ENCODE data around the gene RBFA. TPM values are rescaled to one million over a fixed set of nuclear protein-coding genes. Genes with fewer than 3 reads are reported as not detected.

RBFA gene
- total RNA-seq, 1 experiment from 2014 or later: 38.9 TPM

DNA sequence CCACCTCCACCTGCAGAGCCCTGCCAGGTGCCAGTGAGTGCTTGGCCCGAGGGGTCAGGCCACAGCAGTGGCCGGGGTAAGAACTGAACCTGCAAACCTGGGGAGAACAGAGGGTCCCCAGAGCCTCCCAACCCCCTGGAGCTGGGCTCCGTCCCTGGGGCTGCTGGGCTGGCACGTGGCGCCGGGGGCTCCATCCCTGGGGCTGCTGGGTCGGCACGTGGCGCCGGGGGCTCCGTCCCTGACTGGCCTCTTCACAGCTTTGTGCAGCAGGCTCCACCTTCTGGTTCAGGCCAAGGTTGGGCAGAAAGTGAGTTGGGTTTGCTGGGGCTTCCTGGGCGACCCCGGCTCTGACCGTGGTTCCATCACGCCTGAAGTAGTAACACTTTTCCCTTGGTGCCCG, 12.2 kb downstream of the RBFA start:
- ChIA-PET CTCF (no interaction called here), POLR2A (ENCODE audit: unreplicated experiment) (no interaction called here)
- intact Hi-C loops (cut with micrococcal nuclease): no loop called here
- no peak overlapping the region for H3K27ac ChIP-seq (ENCODE audit: low read length)
- H3K4me1 ChIP-seq (ENCODE audit: insufficient read depth, low read length): no peaks in the 10 kb centered on the region
- no peak for ATAC-seq
- H3F3A ChIP-seq (ENCODE audit: low read length, unreplicated experiment): no peaks in the 10 kb centered on the region
- H3K9me3 ChIP-seq (ENCODE audit: low read length): no peaks in the 10 kb centered on the region
- no peak overlapping the region for H3K4me2 ChIP-seq (ENCODE audit: low read length)
- H3K4me3 ChIP-seq (ENCODE audit: low read length): no peak overlapping the region
- H3K36me3 ChIP-seq (ENCODE audit: low read depth, low read length): peaks cover 21% of the 10 kb centered on the region
- no peaks in the 10 kb centered on the region for H3K9me2 ChIP-seq (replicated peaks; ENCODE audit: low read length)
- no peak overlapping the region for H2AFZ ChIP-seq (ENCODE audit: low read length)
- no peaks in the 10 kb centered on the region for H4K20me1 ChIP-seq (ENCODE audit: low read length)
- no TSS peak for BruUV-seq (replicated peaks)
- H3K79me2 ChIP-seq (ENCODE audit: low read length): no peaks in the 10 kb centered on the region
- no peaks in the 10 kb centered on the region for H3K27me3 ChIP-seq (ENCODE audit: low read length)
- no peak for TF ChIP-seq EZH2 (IDR thresholded peaks at IDR 0.05; ENCODE audit: low read length, unreplicated experiment)
- no peak for TF ChIP-seq EZH2phosphoT487 (IDR thresholded peaks at IDR 0.05; ENCODE audit: borderline replicate concordance, low read length)
- TF ChIP-seq CTCF (conservative IDR thresholded peaks at IDR 0.05; ENCODE audit: low read depth, low read length): no peak
- no peak for DNase-seq
- no peak overlapping the region for H3K9ac ChIP-seq (ENCODE audit: low read length)

DNA sequence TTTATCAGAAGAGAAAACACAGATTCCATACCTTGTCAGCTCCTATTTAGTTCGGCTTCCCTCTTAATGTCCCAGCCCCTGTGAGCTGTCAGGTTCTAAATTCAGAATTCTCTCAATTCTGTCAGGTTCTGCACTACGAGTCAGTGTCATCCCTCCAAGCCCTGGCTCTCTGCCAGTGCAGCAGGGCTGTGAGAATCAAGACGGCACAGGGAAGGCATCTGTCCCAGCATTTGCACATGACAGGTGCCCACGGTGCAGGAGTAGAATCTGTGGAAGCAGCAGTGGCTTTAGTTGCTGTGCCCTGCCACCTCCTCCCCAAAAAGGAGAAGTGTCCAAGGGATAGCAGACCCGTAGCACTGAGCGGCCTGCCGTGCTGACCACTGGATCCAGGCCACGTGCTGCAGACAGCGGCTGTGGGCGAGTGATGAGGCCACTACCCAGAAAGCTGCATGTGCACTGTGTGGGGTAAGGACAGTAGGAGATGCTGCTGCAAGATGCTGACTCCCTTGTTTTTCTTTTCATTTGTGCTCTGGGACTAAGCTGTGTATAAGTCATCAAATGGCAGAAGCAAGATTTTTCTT, 12.8 kb downstream of the RBFA start:
- H4K20me1 ChIP-seq (ENCODE audit: low read length): no peaks in the 10 kb centered on the region
- H3K79me2 ChIP-seq (ENCODE audit: low read length): no peaks in the 10 kb centered on the region
- ATAC-seq (no peak), DNase-seq (no peak)
- no peak overlapping the region for H3K27ac ChIP-seq (ENCODE audit: low read length)
- H3K36me3 ChIP-seq (ENCODE audit: low read depth, low read length): peaks cover 25% of the 10 kb centered on the region
- no peak overlapping the region for H3K4me3 ChIP-seq (ENCODE audit: low read length)
- POLR2A ChIA-PET (ENCODE audit: unreplicated experiment): no interaction called here
- H3K9me2 ChIP-seq (replicated peaks; ENCODE audit: low read length): no peaks in the 10 kb centered on the region
- TF ChIP-seq EZH2phosphoT487 (IDR thresholded peaks at IDR 0.05; ENCODE audit: borderline replicate concordance, low read length) (no peak), EZH2 (IDR thresholded peaks at IDR 0.05; ENCODE audit: low read length, unreplicated experiment) (no peak), CTCF (conservative IDR thresholded peaks at IDR 0.05; ENCODE audit: low read depth, low read length) (no peak)
- no TSS peak for BruUV-seq (replicated peaks)
- no peaks in the 10 kb centered on the region for H3K27me3 ChIP-seq (ENCODE audit: low read length)
- H3K4me2 ChIP-seq (ENCODE audit: low read length): no peak overlapping the region
- H3K9me3 ChIP-seq (ENCODE audit: low read length): no peaks in the 10 kb centered on the region
- no peaks in the 10 kb centered on the region for H3K4me1 ChIP-seq (ENCODE audit: insufficient read depth, low read length)
- CTCF ChIA-PET: no interaction called here
- intact Hi-C loops (cut with micrococcal nuclease): no loop called here
- H3F3A ChIP-seq (ENCODE audit: low read length, unreplicated experiment): no peaks in the 10 kb centered on the region
- no peak overlapping the region for H3K9ac ChIP-seq (ENCODE audit: low read length)
- no peak overlapping the region for H2AFZ ChIP-seq (ENCODE audit: low read length)

DNA sequence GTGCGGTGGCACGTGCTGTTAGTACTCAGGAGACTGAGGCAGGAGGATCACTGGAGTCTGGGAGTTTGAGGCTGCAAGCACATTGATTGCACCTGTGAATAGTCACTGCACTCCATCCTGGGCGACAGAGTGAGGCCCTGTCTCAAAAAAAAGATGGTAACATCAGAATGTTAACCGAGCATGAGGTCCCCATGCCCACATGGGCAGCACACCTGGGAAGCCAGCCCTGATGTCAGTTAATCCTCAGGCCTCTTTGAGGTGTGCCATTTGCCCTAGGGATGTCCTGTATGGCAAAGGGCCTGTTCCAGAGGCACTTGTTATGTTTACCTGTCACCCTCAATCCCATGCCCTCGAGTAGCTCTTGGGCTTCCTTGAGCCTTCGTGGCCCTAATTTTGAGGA, 16.6 kb downstream of the RBFA start:
- POLR2A ChIA-PET (ENCODE audit: unreplicated experiment): no interaction called here
- CTCF ChIA-PET: no interaction called here
- TF ChIP-seq EZH2phosphoT487 (IDR thresholded peaks at IDR 0.05; ENCODE audit: borderline replicate concordance, low read length) (no peak), EZH2 (IDR thresholded peaks at IDR 0.05; ENCODE audit: low read length, unreplicated experiment) (no peak), CTCF (conservative IDR thresholded peaks at IDR 0.05; ENCODE audit: low read depth, low read length) (no peak)

More for the DNA sequence above, 16.6 kb downstream of the RBFA start:
- BruUV-seq (replicated peaks): no TSS peak
- no peak overlapping the region for H3K27ac ChIP-seq (ENCODE audit: low read length)
- peaks cover 12% of the 10 kb centered on the region for H3K36me3 ChIP-seq (ENCODE audit: low read depth, low read length)
- no peaks in the 10 kb centered on the region for H3K4me1 ChIP-seq (ENCODE audit: insufficient read depth, low read length)
- no peaks in the 10 kb centered on the region for H3F3A ChIP-seq (ENCODE audit: low read length, unreplicated experiment)
- H3K9ac ChIP-seq (ENCODE audit: low read length): no peak overlapping the region
- intact Hi-C loops (cut with micrococcal nuclease): no loop called here
- no peaks in the 10 kb centered on the region for H3K9me2 ChIP-seq (replicated peaks; ENCODE audit: low read length)
- H3K79me2 ChIP-seq (ENCODE audit: low read length): no peaks in the 10 kb centered on the region
- H4K20me1 ChIP-seq (ENCODE audit: low read length): no peaks in the 10 kb centered on the region
- H3K4me2 ChIP-seq (ENCODE audit: low read length): no peak overlapping the region
- ATAC-seq: no peak
- no peak overlapping the region for H2AFZ ChIP-seq (ENCODE audit: low read length)
- no peaks in the 10 kb centered on the region for H3K27me3 ChIP-seq (ENCODE audit: low read length)
- no peak overlapping the region for H3K4me3 ChIP-seq (ENCODE audit: low read length)
- DNase-seq: no peak
- H3K9me3 ChIP-seq (ENCODE audit: low read length): 0 out of 2 replicates have a peak, but pooled peaks cover 3% of the 10 kb centered on the region
